Stomach (tissue), 4 donors: ENCODE data around the gene SPACA4.

Experiments
- EP300 ChIP-seq: sonication (generic); formaldehyde crosslinking; IDR thresholded peaks from one replicate; pipeline ENCODE4 v1.6.1; 2017; ENCODE audit warnings: antibody characterized with exemption
- POLR2A ChIP-seq, 4 donors: fragments of 450-650 bp; IDR thresholded peaks; one replicate each; pipeline ENCODE4 v1.6.1; 2016; ENCODE audit warnings: antibody characterized with exemption in 4 of 4, control low read depth in 2 of 4, mild to moderate bottlenecking in 1 of 4, moderate library complexity in 1 of 4
- POLR2AphosphoS5 ChIP-seq, 3 donors: sonication (generic); formaldehyde crosslinking; IDR thresholded peaks; one replicate each; pipeline ENCODE4 v1.6.1; 2016; ENCODE audit warnings: antibody characterized with exemption in 3 of 3
- TF ChIP-seq, protein P1 (sequence below), 7 experiments: fragments of 450-650 bp in 4 of 7; fragments of 200-600 bp in 3 of 7; sonication (generic) in 3 of 7; IDR thresholded peaks; one replicate each; pipeline ENCODE4 v1.5.1; 2016 to 2019; ENCODE audit warnings: antibody characterized with exemption in 7 of 7, control low read depth in 2 of 7, mild to moderate bottlenecking in 1 of 7

DNA sequence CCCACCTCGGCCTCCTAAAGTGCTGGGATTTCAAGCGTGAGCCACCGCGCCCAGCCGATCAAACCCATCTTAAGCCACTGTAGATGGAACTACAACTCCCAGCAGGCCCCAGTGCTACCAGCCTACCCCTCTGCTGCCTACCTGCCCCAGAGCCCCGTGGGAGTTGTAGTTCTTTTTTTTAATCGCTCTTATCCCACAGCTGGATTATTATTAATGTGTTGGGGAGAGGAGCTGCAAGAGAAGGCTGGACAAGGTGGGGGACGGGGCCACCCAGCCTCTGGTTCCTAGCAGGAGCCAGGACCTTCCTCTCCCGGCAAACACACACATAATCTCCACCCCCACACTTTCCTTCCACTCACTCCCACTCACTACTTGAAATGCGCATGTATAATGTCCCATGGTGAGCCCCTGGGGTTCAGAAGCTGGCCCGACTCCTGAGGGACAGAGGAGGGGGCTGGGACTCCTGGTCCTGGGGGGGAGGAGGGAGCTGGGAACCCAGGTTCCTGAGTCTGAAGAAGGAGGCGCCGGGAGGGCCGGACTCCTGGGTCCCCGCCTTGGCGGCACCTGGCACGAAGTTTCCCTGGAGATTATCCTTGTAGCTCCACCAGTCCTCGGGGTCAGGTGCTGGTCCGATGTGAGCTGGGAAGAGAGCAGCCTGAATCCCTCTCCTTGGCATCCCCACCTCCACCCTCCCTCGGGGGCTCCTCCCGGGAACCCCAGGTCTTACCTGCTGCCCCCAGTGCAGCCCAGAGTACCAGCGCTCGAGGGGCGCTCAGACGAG is 38.5 kb downstream of the SPACA4 start:
- TF ChIP-seq EP300, result no peak
- TF ChIP-seq, protein P1, sequence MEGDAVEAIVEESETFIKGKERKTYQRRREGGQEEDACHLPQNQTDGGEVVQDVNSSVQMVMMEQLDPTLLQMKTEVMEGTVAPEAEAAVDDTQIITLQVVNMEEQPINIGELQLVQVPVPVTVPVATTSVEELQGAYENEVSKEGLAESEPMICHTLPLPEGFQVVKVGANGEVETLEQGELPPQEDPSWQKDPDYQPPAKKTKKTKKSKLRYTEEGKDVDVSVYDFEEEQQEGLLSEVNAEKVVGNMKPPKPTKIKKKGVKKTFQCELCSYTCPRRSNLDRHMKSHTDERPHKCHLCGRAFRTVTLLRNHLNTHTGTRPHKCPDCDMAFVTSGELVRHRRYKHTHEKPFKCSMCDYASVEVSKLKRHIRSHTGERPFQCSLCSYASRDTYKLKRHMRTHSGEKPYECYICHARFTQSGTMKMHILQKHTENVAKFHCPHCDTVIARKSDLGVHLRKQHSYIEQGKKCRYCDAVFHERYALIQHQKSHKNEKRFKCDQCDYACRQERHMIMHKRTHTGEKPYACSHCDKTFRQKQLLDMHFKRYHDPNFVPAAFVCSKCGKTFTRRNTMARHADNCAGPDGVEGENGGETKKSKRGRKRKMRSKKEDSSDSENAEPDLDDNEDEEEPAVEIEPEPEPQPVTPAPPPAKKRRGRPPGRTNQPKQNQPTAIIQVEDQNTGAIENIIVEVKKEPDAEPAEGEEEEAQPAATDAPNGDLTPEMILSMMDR (IDR thresholded peaks at IDR 0.05), result no peak
- no peak for TF ChIP-seq POLR2A (IDR thresholded peaks at IDR 0.05)
- TF ChIP-seq POLR2AphosphoS5 (IDR thresholded peaks at IDR 0.05), result no peak
